ENCODE data around the gene TLK2.

DNA sequence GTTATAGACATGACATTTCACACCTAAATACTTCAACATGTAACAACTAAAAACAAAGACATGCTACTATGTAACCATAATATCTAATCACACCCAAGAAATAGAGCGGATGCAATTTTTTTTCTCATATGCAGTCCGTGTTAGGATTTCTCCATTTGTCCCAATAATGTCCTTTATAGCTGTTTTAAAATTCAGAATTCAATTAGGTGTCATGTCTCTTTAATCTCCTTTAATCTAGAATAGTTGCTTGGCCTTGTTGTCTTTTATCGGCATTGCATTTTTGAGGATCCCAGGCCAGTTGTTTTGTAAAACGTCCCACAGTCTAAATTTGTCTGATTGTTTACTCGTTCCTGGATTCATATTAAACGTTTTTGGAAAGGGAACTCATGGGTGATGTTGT lies 163.3 kb downstream of the TLK2 start:
- TF ChIP-seq, protein P1, sequence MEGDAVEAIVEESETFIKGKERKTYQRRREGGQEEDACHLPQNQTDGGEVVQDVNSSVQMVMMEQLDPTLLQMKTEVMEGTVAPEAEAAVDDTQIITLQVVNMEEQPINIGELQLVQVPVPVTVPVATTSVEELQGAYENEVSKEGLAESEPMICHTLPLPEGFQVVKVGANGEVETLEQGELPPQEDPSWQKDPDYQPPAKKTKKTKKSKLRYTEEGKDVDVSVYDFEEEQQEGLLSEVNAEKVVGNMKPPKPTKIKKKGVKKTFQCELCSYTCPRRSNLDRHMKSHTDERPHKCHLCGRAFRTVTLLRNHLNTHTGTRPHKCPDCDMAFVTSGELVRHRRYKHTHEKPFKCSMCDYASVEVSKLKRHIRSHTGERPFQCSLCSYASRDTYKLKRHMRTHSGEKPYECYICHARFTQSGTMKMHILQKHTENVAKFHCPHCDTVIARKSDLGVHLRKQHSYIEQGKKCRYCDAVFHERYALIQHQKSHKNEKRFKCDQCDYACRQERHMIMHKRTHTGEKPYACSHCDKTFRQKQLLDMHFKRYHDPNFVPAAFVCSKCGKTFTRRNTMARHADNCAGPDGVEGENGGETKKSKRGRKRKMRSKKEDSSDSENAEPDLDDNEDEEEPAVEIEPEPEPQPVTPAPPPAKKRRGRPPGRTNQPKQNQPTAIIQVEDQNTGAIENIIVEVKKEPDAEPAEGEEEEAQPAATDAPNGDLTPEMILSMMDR (IDR thresholded peaks at IDR 0.05; ENCODE audit: borderline replicate concordance, extremely low read depth, low read length, poor library complexity, severe bottlenecking): no peak
- no peak for TF ChIP-seq EZH2 (IDR thresholded peaks at IDR 0.05; ENCODE audit: borderline replicate concordance, low read depth, low read length, severe bottlenecking)
